ENCODE data around the gene PRM1. TPM values are rescaled to one million over a fixed set of nuclear protein-coding genes. Genes with fewer than 3 reads are reported as not detected.

Gene PRM1
- total RNA-seq, 1 donor from 2014 or later, result not detected

DNA sequence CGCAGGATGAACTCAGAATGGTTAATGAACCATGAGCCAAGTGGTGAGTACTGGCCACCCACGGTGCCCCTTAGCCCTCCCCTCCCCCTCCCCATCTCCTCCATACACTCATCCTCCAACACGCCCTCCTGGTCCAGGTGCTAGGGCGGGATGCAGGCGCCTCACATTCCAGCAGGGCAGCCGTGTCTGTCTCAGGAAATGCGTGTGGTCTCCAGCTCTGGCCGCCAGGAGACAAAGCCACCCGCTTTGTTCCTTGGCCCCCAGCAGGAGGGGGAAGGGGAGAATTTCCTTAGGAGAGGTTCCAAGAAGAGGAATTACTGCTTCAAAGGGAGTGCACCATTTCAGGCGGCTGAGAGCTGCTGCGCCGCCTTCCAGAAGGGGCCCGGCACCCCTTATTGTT, 34.4 kb upstream of the PRM1 start:
- FAIRE-seq (no peak), DNase-seq (ENCODE audit: low read depth) (peak; percentile 83)
- Histone ChIP-seq H4K20me1 (ENCODE audit: insufficient read depth, low read length) (no peaks in the 10 kb centered on the region), H3K36me3 (ENCODE audit: insufficient read depth, low read length) (no peaks in the 10 kb centered on the region), H2AFZ (ENCODE audit: low read depth, low read length) (no peak overlapping the region), H3K27me3 (ENCODE audit: insufficient read depth, low read length) (no peaks in the 10 kb centered on the region), H3K4me3 (ENCODE audit: insufficient read depth, low read depth, low read length) (no peak overlapping the region), H3K27ac (ENCODE audit: low read depth, low read length) (peak overlapping the region; percentile 56), H3K4me2 (ENCODE audit: low read length) (peak overlapping the region; percentile 63), H3K4me1 (ENCODE audit: insufficient read depth, low read length) (peaks cover 54% of the 10 kb centered on the region), H3K9ac (ENCODE audit: low read length) (peak overlapping the region; percentile 69), H3K9me3 (ENCODE audit: insufficient read depth, low read depth, low read length) (no peaks in the 10 kb centered on the region), H3K79me2 (ENCODE audit: insufficient read depth, low read length) (no peaks in the 10 kb centered on the region)
- H3K4me1 Mint-ChIP-seq (ENCODE audit: low read depth, unreplicated experiment), result peaks cover 48% of the 10 kb centered on the region
- TF ChIP-seq, protein P1, sequence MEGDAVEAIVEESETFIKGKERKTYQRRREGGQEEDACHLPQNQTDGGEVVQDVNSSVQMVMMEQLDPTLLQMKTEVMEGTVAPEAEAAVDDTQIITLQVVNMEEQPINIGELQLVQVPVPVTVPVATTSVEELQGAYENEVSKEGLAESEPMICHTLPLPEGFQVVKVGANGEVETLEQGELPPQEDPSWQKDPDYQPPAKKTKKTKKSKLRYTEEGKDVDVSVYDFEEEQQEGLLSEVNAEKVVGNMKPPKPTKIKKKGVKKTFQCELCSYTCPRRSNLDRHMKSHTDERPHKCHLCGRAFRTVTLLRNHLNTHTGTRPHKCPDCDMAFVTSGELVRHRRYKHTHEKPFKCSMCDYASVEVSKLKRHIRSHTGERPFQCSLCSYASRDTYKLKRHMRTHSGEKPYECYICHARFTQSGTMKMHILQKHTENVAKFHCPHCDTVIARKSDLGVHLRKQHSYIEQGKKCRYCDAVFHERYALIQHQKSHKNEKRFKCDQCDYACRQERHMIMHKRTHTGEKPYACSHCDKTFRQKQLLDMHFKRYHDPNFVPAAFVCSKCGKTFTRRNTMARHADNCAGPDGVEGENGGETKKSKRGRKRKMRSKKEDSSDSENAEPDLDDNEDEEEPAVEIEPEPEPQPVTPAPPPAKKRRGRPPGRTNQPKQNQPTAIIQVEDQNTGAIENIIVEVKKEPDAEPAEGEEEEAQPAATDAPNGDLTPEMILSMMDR (IDR thresholded peaks at IDR 0.05; ENCODE audit: insufficient read depth, low read depth, low read length), result peak; percentile 18
- TF ChIP-seq EZH2 (IDR thresholded peaks at IDR 0.05; ENCODE audit: insufficient read depth, low read length), result no peak
- no peak overlapping the region for H3K4me3 Mint-ChIP-seq (ENCODE audit: unreplicated experiment)
- no peaks in the 10 kb centered on the region for H3K27me3 Mint-ChIP-seq (ENCODE audit: low read depth, unreplicated experiment)
- H3K27ac Mint-ChIP-seq (ENCODE audit: unreplicated experiment), result no peak overlapping the region
- H3K9me3 Mint-ChIP-seq (ENCODE audit: unreplicated experiment), result no peaks in the 10 kb centered on the region
- H3K36me3 Mint-ChIP-seq (ENCODE audit: low read depth, unreplicated experiment), result no peaks in the 10 kb centered on the region

DNA sequence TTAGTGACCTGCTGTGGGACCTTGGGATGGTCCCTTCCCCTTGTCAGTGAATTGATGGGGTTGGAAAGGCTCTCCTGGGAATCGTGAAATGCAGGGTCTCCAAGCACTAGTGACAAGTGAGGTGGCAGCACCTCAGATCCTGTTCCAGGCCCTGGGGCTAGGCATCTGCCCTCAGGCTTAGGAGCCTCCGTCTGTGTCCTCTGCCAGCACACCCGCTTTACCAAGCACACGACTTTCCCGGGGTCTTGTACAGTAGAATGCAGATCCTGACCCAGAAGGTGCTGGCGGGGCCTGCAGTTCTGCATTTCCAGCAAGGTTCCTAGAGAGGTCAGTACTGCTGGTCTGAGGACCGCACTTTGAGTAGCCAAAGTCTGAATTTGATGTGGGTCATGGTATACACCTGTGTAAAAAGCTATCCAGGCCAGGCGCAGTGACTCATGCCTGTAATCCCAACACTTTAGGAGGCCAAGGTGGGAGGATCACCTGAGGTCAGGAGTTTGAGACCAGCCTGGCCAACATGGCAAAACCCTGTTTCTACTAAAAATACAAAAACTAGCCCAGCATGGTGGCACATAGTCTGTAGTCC, 33.3 kb upstream of the PRM1 start:
- Mint-ChIP-seq H3K4me1 (ENCODE audit: low read depth, unreplicated experiment) (peaks cover 52% of the 10 kb centered on the region), H3K36me3 (ENCODE audit: low read depth, unreplicated experiment) (no peaks in the 10 kb centered on the region), H3K9me3 (ENCODE audit: unreplicated experiment) (no peaks in the 10 kb centered on the region), H3K27me3 (ENCODE audit: low read depth, unreplicated experiment) (no peaks in the 10 kb centered on the region), H3K4me3 (ENCODE audit: unreplicated experiment) (no peak overlapping the region), H3K27ac (ENCODE audit: unreplicated experiment) (peak overlapping the region; percentile 7)
- Histone ChIP-seq H3K79me2 (ENCODE audit: insufficient read depth, low read length) (no peaks in the 10 kb centered on the region), H3K4me3 (ENCODE audit: insufficient read depth, low read depth, low read length) (no peak overlapping the region), H2AFZ (ENCODE audit: low read depth, low read length) (no peak overlapping the region), H3K9ac (ENCODE audit: low read length) (no peak overlapping the region), H3K27me3 (ENCODE audit: insufficient read depth, low read length) (no peaks in the 10 kb centered on the region), H3K27ac (ENCODE audit: low read depth, low read length) (no peak overlapping the region), H3K4me1 (ENCODE audit: insufficient read depth, low read length) (peaks cover 54% of the 10 kb centered on the region), H3K4me2 (ENCODE audit: low read length) (no peak overlapping the region), H3K36me3 (ENCODE audit: insufficient read depth, low read length) (no peaks in the 10 kb centered on the region), H4K20me1 (ENCODE audit: insufficient read depth, low read length) (no peaks in the 10 kb centered on the region), H3K9me3 (ENCODE audit: insufficient read depth, low read depth, low read length) (no peaks in the 10 kb centered on the region)
- FAIRE-seq (no peak), DNase-seq (ENCODE audit: low read depth) (no peak)
- TF ChIP-seq EZH2 (IDR thresholded peaks at IDR 0.05; ENCODE audit: insufficient read depth, low read length), result no peak
- TF ChIP-seq, protein P1 (IDR thresholded peaks at IDR 0.05; ENCODE audit: insufficient read depth, low read depth, low read length), result no peak

Data from astrocyte (in vitro differentiated cells and primary cell).